ENCODE data around the gene ABI3BP.

GRCh38 chr3:100975714-100976113, 17.5 kb downstream of the ABI3BP start:
- TF ChIP-seq POLR2AphosphoS5 (IDR thresholded peaks at IDR 0.05; ENCODE audit: low read depth, low read length): no peak
- TF ChIP-seq POLR2A (IDR thresholded peaks at IDR 0.05; ENCODE audit: low read depth, low read length): no peak
- no peak for TF ChIP-seq TAF1 (IDR thresholded peaks at IDR 0.05; ENCODE audit: low read depth, low read length)
- no peak for TF ChIP-seq SPI1 (IDR thresholded peaks at IDR 0.05; ENCODE audit: low read depth, low read length)
- TF ChIP-seq PAX5 (IDR thresholded peaks at IDR 0.05; ENCODE audit: insufficient read depth, low read length, severe bottlenecking): no peak
- no peak for TF ChIP-seq POU2F2 (IDR thresholded peaks at IDR 0.05; ENCODE audit: low read depth, low read length)
